NCI-H187 treated with DMSO at 0.1 percent for 48 hours (cell line): Measurements from ENCODE around the gene PRKG1.
"Not testable (repeated sequence)": the region's sequence is repeated elsewhere in the genome, so short reads cannot be mapped to it uniquely, and the experiment has no call there.

Experiments
- DNase-seq: peaks from one replicate; lab custom pipeline; 2025; lab: John Stamatoyannopoulos, UW

Gene PRKG1

DNA sequence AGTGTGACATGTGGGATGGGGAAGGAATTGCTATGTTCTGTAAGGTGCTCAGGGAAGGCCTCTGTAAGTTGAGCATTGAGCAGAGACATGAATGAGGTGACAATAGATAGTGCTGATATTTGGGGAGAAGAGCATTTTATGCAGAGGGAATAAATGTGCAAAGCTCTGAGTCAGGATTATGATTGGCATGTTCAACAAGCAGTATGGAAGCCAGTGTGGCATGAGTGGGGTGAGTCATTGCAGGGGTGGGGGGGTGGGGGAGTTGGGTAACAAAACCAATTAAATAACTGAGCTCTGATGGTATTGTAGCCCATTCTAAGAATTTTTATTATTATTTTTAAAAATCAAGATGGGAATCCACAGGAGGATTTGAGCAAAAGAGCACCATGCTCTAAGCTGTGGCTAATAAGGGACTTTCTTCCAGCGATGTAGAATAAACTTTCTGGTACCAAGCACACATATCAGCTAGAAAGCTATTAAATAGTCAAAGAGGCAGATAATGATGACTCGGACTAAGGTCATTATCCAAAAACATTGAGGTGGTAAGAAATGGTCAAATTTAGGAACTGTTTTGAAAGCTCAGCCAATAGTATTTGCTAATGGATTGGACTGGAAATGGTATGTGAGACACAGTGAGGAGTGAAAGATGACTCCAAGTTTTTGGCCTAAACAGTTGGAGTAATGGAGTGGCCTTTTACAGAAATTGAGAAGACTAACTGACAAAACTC lies 96.4 kb downstream of the PRKG1 start:
- DNase-seq, result no peak

DNA sequence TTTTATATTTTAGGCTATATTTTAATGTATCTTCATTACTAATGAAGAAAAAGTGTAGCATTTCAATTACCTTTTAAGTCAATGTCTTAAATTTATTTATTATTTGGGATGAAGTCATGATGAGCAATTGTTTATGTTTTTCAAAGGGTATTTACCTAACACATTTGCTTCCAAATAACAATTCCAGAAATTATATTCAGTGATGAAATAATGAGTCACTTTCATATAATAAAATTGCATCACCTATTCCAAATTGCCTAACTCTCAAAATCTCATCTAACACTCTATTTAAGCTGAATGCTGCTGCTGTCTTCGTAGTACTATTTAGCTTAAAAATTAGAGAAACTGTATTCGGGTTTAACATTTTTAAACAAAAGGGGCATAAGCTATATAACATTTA lies 97.7 kb downstream of the PRKG1 start:
- no peak for DNase-seq

DNA sequence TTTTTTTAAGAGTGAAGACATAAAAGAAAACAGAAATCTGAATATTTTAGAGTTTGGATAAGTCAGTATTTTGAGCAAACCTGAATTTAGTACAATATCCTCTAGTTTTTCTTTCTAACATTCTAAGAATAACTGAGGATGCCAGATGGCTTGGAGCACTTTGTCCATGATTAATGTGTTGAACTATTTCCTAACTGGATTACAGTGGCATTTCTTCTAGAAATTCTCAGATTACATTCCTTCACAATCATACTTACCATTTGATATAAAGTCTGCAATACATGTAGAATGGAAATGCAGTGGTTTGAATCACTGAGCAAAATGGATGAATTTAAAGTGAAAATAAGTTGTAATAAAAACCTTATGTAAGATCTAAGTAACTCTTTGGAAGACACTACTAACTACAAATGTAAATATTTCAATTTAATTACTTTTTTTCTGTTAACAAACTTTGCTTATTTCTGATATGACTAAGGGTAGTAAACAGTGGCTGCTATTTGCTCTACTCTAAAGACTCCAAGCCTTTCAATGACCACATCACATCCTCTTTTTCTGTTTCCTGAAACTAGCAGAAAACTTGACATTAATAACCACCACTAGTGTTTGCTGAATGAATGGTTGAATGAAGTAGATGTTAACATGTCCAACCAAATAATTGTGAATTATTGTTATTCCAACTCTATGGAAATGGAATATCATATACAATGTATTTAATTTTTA lies 102.8 kb downstream of the PRKG1 start:
- DNase-seq, result no peak

DNA sequence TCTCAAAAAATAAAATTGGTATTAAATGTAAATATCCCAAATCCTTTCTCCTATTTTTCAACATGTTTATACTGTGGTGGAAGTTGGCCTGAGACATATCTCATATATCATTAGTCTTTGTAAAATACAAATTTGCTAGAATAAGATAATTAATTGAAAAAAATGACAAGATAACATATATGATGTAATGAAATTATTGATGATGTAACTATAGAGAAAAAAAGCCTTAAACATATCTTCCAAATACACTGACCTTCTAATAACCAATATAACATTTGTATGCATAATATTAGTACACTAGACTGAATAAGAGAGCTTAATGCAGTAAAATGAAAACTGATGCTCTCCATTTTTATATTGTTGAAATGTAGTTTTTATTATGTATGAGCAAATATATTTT lies 104.3 kb downstream of the PRKG1 start:
- DNase-seq, result no peak

DNA sequence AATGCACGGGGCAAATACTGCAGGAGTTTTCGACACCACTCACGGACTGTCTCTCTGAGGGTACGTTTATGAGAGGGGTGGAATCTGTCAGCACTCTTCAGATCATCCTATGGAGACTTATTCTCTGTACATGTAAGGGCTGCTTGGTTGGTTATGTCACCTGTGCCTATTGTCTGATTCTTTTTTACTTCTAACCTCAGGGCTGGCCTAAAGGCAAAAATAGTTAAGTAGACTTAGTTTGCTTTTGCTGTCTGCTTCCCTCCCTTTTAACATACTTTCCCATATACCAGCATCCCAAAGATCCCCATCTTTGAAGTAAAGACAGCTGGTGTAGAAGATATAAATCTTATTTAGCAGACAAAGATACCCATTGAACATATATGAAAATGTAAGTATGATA lies 105.9 kb downstream of the PRKG1 start:
- no peak for DNase-seq

DNA sequence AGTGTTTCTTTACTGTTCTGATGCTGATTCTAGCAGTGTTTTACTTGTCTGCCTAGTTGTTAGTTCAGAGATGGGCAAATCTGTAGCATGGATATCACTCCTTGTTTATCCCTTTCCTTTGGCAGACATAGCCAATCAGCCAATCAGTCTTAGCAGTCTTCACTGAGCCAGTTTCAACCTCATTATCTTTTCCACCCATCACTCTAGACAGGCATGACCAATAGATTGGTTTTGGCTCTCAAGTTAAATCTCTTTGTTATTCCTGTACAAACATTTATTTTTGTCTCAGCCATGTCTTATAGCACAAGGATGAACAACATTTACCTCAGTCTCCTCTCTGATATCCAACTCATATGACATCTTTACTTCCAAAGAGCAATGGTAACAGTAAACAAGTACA lies 109.5 kb downstream of the PRKG1 start:
- DNase-seq, result no peak

DNA sequence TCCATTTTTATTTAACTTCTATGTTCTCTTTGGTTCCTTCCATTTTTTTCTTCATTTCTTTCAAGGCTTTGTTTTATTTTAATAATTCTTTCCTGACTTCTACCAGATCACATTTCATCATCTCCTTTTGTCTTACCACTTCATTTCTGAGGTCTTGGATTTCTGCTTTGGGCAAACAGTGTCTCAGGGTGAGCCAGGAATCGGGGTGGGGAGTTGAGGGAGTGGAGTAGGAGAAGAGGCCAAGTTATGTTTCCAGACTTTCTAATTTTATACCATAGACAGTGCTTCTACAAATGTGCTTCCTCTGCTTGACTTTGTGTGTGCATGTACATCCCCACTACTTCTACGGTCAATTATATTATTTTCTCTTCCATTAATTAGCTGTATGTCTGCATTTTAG lies 112.1 kb downstream of the PRKG1 start:
- DNase-seq, result no peak

DNA sequence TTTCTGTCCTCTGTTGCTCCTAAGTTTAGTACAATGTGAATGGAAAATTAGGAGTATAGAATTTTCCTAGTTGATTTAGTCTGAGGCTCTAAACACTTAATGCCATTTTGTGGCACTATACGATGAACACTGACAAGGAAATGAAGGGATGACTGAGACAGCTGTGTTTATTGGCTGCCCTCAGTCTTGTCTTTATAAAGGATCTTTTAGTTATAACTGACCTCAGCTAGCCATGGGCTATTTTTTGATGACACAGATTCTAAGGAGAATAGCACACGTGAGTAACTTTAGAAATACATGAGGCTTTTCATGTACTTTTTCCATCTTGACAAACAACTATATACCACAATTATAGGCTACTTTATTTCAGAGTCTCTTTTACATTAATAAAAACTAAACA lies 113.7 kb downstream of the PRKG1 start:
- DNase-seq, result no peak

DNA sequence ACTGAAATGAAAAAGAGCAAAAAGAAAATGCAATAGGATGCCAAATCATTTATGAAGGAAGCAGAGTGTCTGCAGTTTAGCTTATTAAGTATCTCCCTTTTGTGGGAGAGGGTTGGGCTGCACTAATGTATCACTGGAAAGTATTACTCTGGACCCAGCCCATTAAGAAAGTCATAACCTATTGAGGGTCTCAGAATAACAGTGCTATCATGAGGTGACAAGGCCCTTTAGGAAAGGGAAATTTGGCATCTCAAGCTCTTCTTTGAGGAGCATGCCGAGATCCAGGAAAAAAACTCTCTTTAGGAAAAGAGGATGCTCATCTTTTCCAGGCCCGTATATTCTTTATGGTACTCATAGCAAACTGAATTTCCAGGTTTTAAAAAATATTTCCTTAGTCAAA lies 114.6 kb downstream of the PRKG1 start:
- no peak for DNase-seq

DNA sequence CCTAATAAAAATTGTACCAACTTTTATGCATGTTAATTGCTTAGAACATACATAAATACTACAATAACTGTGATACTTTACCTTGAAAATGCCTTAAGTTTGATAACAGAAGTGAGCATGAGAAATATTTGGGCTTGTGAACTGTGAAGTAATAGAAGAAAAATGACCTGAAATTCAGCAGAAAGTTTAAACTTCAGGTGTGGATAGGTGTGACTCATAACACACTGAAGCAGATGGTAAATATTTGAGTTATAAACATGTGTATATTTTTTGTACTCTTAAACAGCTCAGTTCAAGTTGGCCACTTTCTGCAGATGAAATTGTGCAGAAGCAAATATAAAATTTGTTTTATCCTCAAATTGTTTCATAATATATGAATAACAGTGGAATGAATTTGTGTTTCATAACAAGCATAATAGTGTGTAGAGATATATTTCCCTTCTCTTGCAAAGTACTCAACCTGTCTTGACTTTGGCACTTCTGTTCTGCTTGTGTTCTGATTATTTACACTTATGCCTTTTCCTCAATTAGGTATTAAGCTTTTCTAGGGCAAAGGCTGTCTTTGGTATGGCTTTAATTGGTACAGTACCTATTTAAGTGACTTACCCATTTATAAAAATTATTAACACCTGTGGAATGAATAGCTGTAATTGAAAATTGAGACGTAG lies 122.4 kb downstream of the PRKG1 start:
- DNase-seq, result no peak

DNA sequence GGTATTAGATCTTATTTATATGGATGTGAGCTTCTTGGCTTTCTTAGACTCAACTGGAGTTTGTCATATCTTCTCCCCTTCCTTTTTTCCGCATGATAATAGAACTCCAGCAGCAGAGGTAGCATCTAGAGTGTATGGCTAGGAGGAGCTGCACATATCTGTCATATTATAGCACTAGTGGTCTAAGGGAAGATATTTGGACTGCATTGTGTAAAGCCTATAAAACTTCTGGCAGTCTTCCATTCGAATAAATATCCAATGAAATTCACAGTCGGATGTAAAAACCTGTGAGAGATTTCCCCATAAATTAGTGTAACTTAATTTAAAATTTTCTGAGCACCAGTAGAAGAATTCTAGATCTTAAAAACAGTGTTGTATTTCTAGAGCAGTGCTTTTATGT lies 123.9 kb downstream of the PRKG1 start:
- no peak for DNase-seq

DNA sequence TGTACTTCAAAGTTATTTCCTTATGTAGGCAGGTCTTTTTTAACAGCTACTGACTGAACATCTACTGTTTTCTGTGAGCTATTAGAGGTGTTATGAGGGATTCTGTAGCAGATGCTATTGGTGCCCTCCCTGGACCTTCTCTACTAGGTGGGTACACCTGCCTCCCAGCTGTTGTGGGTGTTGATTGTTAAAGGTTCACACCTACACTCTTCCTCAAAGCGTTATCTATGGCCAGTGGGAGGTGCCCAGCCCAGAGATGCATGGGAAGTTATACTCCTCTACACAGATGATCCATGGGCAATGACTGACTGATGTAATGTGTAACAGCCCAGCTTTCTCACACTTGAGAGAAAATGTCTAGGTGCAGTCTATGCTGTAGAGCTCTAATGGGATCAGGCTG lies 127.7 kb downstream of the PRKG1 start:
- DNase-seq, result no peak

DNA sequence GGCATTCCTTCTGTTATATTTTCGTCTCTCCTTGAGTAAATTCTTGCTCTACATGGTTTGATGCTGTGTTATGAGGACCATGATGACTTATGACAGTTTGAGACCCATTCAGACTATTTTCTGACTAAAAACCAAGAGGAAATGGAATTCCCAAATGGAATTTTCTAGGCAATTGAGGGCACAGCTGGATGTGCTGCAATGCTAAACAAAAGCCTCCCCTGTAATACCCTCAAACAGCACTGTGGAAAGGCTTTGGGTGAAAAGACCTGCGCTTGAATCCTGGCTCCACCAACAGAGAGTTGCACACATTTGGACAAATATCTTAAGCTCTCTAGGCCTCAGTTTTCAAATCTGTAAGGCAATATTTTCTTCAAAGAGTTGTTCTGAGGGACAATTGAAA lies 129.1 kb downstream of the PRKG1 start:
- no peak for DNase-seq

DNA sequence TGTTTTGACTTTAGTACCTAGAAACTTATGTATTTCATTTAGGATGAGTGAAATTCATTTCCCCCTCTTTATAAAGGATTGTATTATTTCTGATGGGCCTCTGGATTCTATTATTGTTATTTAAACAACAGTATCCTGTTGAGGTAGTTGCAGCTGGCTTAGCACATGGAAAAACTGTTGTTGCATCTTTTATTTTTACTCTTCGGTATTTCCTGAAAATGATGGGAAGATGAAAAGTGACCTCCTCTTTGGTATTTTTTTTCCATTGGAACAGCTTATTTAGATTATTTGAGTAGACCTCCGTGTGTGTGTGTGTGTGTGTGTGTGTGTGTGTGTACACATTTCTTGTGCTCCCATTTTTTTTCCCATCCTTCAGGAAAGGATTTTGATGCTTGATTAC lies 129.8 kb downstream of the PRKG1 start:
- DNase-seq, result no peak

DNA sequence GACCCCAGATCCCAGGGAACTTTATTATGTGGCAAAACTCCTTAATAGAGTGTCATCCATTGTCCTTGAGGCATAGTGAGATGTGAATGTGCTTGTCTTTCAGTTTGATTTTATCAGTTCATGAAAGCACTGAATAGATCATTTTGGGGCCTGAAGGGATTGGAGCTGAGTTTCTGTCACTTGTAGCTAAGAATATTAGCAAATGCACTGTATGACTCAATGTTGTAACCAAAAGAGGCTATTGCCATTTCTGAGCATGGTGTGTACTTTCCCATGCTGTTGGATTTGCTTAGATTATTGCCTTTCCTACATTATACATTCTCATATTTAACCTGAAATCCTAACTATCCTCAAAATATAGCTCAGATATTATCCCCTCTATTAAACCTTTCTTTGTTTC lies 130.4 kb downstream of the PRKG1 start:
- no peak for DNase-seq

DNA sequence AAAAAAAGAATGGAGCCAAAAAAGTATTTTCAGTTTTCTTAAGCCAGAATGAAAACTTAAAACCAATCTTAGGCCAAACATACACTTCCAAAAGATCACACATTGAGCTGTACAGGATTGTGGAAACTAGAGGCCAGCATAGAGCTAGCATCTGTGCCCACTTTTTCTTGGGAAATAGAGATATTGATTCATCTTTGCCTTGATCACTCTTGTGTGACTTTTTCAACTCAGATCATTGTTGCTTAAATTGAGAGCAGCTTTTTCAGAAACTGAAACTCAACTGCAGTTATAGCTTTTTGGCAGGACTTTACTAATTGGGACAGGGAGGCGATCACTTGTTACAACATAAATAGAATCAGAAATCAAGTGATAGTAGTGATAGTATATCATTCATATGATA lies 132.2 kb downstream of the PRKG1 start:
- no peak for DNase-seq

DNA sequence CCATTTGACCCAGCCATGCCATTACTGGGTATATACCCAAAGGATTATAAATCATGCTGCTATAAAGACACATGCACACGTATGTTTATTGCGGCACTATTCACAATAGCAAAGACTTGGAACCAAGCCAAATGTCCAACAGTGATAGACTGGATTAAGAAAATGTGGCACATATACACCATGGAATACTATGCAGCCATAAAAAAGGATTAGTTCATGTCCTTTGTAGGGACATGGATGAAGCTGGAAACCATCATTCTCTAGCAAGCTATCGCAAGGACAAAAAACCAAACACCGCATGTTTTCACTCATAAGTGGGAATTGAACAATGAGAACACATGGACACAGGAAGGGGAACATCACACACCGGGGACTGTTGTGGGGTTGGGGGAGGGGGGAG lies 138.7 kb downstream of the PRKG1 start:
- DNase-seq, result not testable (repeated sequence)

DNA sequence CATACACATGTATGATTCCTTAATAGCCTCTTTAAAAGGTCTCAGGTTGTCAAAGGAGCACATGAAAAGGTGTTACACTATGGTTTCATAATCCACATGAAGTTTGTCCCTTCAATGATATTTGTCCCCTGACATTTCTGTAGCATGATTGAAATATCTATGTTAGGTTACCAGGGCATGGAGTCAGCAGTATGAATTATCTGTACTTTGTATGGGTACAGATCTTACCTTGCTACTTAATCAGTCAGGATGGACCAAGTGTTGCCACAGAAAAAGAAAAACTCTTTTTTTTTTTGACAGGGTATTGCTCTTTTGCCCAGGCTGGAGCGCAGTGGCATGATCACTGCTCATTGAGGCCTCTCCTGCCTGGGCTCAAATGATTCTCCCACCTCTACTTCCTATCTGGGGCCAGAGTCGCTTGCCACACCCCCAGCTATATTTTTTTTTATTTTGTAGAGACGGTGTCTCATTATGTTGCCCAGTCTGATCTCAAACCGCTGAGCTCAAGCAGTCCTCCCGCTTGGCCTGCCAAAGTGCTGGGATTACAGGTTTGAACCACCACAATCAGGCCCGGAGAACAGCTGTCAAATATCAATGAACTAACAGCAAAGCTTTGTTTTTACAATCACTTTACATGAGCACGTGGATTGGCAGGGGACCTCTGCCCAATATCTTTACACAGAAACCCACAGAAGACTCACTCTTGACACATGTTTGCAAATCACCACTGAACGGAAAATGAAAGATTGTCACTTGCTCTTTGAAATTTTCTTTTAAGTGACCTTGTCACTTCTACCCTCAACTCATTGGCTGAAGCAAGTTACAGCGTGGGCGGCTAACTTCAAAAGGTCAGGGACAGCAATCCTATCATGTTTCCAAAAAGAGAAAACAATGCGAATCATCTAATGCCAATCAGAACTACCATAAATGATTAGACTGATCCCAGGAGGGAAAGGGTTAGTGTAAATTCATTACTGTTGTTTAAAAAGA lies 140.2 kb downstream of the PRKG1 start:
- DNase-seq, result no peak

DNA sequence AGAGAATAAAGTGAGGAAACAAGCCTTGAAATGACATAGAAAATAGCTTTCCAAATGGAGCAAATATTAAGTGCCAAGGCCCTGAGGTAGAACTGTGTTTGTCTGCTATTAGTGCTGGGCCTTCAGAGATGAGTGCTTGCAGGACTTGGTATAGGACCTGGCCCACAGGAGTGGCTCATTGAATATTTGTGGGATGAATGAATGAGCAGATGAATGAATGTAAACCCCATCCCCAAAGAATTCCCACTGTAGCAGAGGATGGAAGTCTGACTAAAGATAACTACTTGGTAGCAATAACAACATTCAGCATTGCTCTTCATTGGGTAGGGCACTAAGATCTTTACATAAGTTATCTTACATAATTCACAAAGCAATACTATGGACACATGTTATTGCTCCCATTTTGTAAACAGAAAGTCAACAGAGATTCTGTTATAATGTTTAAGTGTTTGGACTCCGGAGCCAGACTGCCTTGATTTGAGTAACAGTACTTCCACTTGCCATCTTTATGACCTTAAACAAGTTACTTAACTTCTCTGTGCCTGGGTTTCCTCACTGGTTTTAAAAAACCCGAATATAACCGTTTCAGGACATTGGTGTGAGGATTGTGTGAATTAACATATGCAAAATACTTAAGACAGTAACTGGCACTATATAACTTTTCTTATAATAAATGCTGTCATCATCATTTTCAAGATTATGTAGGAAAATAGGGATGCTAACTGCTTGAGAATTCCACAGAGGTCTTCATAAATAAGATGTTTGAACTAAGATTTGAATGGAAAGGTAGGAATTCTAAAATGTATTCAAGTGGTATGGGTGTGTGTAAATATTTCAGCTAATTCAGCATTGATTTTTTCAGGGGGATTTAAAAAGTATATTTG lies 141.9 kb downstream of the PRKG1 start:
- no peak for DNase-seq

DNA sequence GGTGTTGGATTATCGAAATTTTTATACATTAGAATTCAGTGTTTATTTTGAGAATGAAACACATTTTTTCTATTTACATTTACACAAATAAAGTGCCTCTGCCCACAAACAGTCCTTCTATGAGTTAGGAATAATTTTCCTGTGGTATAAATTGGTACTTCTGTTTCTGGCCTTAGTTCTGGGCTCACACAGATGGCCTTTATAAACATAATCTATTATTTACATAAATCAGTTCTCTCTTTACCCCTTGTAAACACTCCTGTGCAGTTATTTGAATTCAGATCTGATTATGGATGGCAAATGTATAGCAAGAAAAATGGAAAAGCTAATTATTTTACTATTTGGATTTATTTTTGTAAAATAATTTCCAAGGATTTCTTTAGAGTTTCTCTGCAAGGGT lies 143.2 kb downstream of the PRKG1 start:
- DNase-seq, result no peak

DNA sequence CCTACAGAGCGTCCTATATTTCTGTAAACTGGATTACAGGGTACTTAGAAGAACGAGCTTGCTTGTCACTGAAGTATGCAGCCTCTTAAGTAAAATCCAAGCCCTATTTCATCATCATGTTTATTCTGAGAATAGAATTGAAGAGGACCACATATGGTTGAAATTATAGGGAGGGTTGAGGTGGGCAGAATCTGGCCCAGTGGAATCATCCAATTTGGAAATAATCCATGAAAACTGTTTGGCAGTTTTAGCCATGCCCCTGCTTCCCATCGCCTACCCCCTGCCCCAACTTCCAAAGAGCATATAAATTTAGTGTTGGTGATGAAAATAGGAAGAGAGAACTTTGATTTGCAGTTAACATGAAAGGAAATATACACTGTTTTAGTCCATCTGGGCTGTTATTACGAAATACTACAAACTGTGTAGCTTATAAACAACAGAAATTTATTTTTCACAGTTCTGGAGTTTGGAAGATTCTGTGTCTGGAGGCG lies 150.4 kb downstream of the PRKG1 start:
- no peak for DNase-seq
